Liver (tissue), 9 donors: ENCODE measurements around the gene CABYR. TPM values are rescaled to one million over a fixed set of nuclear protein-coding genes. Genes with fewer than 3 reads are reported as not detected.

Source experiments
- DNase-seq: peaks from one replicate; pipeline ENCODE4 v3.0.0-alpha.2; 2017; ENCODE audit warnings: low spot score
- H3K27ac ChIP-seq, 2 donors: one replicate each; pipeline ENCODE4 v1.7.0; 2013; ENCODE audit warnings: inconsistent platforms in 2 of 2, low read length in 2 of 2, control low read depth in 1 of 2, low read depth in 1 of 2, mild to moderate bottlenecking in 1 of 2
- H3K27me3 ChIP-seq, 4 donors: one replicate each; pipeline versions ENCODE4 v1.6.1 to v1.7.0; 2013; ENCODE audit warnings: low read length in 3 of 4, inconsistent platforms in 1 of 4, mild to moderate bottlenecking in 1 of 4, moderate library complexity in 1 of 4; ENCODE audit not compliant: control insufficient read depth in 4 of 4, insufficient read depth in 4 of 4
- H3K36me3 ChIP-seq, 4 donors: one replicate each; pipeline versions ENCODE4 v1.6.1 to v1.7.0; 2013; ENCODE audit warnings: low read length in 3 of 4, mild to moderate bottlenecking in 3 of 4, low read depth in 1 of 4, moderate library complexity in 1 of 4; ENCODE audit not compliant: control insufficient read depth in 4 of 4, insufficient read depth in 3 of 4
- H3K4me1 ChIP-seq, 4 donors: one replicate each; pipeline versions ENCODE4 v1.6.1 to v1.7.0; 2013; ENCODE audit warnings: low read length in 3 of 4, mild to moderate bottlenecking in 3 of 4, moderate library complexity in 1 of 4; ENCODE audit not compliant: control insufficient read depth in 4 of 4, insufficient read depth in 4 of 4
- H3K4me3 ChIP-seq, 3 donors: one replicate each; pipeline versions ENCODE4 v1.6.1 to v1.7.0; 2013; ENCODE audit warnings: low read length in 3 of 3, control low read depth in 1 of 3, low read depth in 1 of 3, mild to moderate bottlenecking in 1 of 3
- H3K9ac ChIP-seq, 2 donors: one replicate each; pipeline ENCODE4 v1.7.0; 2013; ENCODE audit warnings: low read length in 2 of 2, mild to moderate bottlenecking in 2 of 2, moderate library complexity in 2 of 2, control low read depth in 1 of 2, low read depth in 1 of 2
- H3K9me3 ChIP-seq, 4 donors: one replicate each; pipeline versions ENCODE4 v1.6.1 to v1.7.0; 2013; ENCODE audit warnings: low read length in 3 of 4; ENCODE audit not compliant: control insufficient read depth in 4 of 4
- ATF3 ChIP-seq: IDR thresholded peaks from 2 replicates; pipeline ENCODE4 v1.6.1; 2016; ENCODE audit warnings: antibody characterized with exemption
- CTCF ChIP-seq: fragments of 150-350 bp; IDR thresholded peaks from 2 replicates; pipeline ENCODE4 v1.5.1; 2017; ENCODE audit warnings: improper control_type of control experiment, low read depth, low read length; ENCODE audit not compliant: missing input control
- EGR1 ChIP-seq, 2 donors: IDR thresholded peaks; 2 replicates each; pipeline ENCODE4 v1.6.1; 2016 to 2018; ENCODE audit warnings: antibody characterized with exemption in 2 of 2, low read depth in 2 of 2
- FOXA1 ChIP-seq: IDR thresholded peaks from 2 replicates; pipeline ENCODE4 v1.6.1; 2016; ENCODE audit warnings: antibody characterized with exemption
- FOXA2 ChIP-seq: IDR thresholded peaks from 2 replicates; pipeline ENCODE4 v1.6.1; 2016; ENCODE audit warnings: antibody characterized with exemption
- GABPA ChIP-seq, 2 donors: IDR thresholded peaks in 1 of 2; conservative IDR thresholded peaks in 1 of 2; 2 replicates each; pipeline ENCODE4 v1.6.1; 2016; ENCODE audit warnings: antibody characterized with exemption in 2 of 2, mild to moderate bottlenecking in 1 of 2, moderate library complexity in 1 of 2
- MAX ChIP-seq: IDR thresholded peaks from 2 replicates; pipeline ENCODE4 v1.6.1; 2016; ENCODE audit warnings: antibody characterized with exemption
- NR2F2 ChIP-seq: IDR thresholded peaks from 2 replicates; pipeline ENCODE4 v1.6.1; 2016; ENCODE audit warnings: antibody characterized with exemption
- RAD21 ChIP-seq, 2 donors: IDR thresholded peaks; 2 replicates each; pipeline ENCODE4 v1.6.1; 2016; ENCODE audit warnings: antibody characterized with exemption in 2 of 2, mild to moderate bottlenecking in 2 of 2
- REST ChIP-seq: IDR thresholded peaks from 2 replicates; pipeline ENCODE4 v1.6.1; 2016; ENCODE audit warnings: antibody characterized with exemption, mild to moderate bottlenecking
- RXRA ChIP-seq, 2 donors: IDR thresholded peaks; 2 replicates each; pipeline ENCODE4 v1.6.1; 2017 to 2018; ENCODE audit warnings: antibody characterized with exemption in 2 of 2, mild to moderate bottlenecking in 1 of 2
- SP1 ChIP-seq: IDR thresholded peaks from 2 replicates; pipeline ENCODE4 v1.6.1; 2018; ENCODE audit warnings: antibody characterized with exemption, mild to moderate bottlenecking
- TAF1 ChIP-seq: conservative IDR thresholded peaks from 2 replicates; pipeline ENCODE4 v1.6.1; 2016; ENCODE audit warnings: antibody characterized with exemption, mild to moderate bottlenecking
- YY1 ChIP-seq: IDR thresholded peaks from 2 replicates; pipeline ENCODE4 v1.6.1; 2016; ENCODE audit warnings: antibody characterized with exemption, mild to moderate bottlenecking
- ZBTB33 ChIP-seq: IDR thresholded peaks from 2 replicates; pipeline ENCODE4 v1.6.1; 2016; ENCODE audit warnings: antibody characterized with exemption
- WGBS: extraction: QIAGEN DNeasy Blood & Tissue Kit; methylation state at CpG from one replicate; pipeline ENCODE4 v1.1.7; 2013; 5-methylcytosine and 5-hydroxymethylcytosine counted together
- polyA plus RNA-seq, 2 donors: library from polyadenylated mRNA; stranded (reverse) in 1 of 2; unstranded in 1 of 2; fragments of 200-250 nt in 1 of 2; fragments of >200 nt in 1 of 2; fragmentation: Nextera tagmentation in 1 of 2; extraction: Ambion mirVana in 1 of 2; gene quantifications; one replicate each; pipeline versions ENCODE4 v1.2.1 to v1.2.3, GENCODE V29; 2013 to 2015
- total RNA-seq, 2 donors: library from RNA; depleted of rRNA; stranded (reverse); fragments of >200 nt; gene quantifications; one replicate each; pipeline ENCODE4 v1.2.3, GENCODE V29; 2014
- donor health status: healthy.
- donor health status: healthy.
- donor health status: healthy.
- donor health status: healthy.
- donor health status: healthy.

CABYR gene
- under 1 TPM; 0.19 to 0.67 TPM for total RNA-seq
- polyA plus RNA-seq = under 1 TPM; 0.28 to 0.36 TPM

- Histone ChIP-seq H3K27me3 (no peaks in the 10 kb centered on the region), H3K36me3 (no peaks in the 10 kb centered on the region), H3K4me1 (peaks cover 0 to 20% (median 14%) of the 10 kb centered on the region in 4 donors), H3K9me3 (no peaks in the 10 kb centered on the region), H3K4me3 (peak within 1 kb of the TSS in 2 of 3 donors; percentile 13 to 57), H3K27ac (no peak within 1 kb of the TSS), H3K9ac (peak within 1 kb of the TSS in 1 of 2 donors; percentile 63)
- 7% methylated on average over 63 of the region's 63 CpGs for WGBS
- TF ChIP-seq ATF3 (no peak), FOXA2 (no peak), YY1 (peak; percentile 34), SP1 (peak; percentile 25), ZBTB33 (no peak), REST (no peak), RXRA (IDR thresholded peaks at IDR 0.05) (no peak), GABPA (IDR thresholded peaks at IDR 0.05 in 1 of 2, conservative IDR thresholded peaks at IDR 0.05 in 1 of 2) (no peak), RAD21 (IDR thresholded peaks at IDR 0.05) (peak in 1 of 2 donors; percentile 24), EGR1 (IDR thresholded peaks at IDR 0.05; ENCODE audit: low read depth in 2 of 2) (no peak)
- DNase-seq = peak; percentile 39
These were observed at the start of gene CABYR for GRCh38 chr18:24138789-24139616. Gene CABYR, plus strand, starts transcription at chr18:24139062. Its CDS starts 4,053 bp downstream, at chr18:24143115.

- no peaks in the 10 kb centered on the region for H3K9me3 ChIP-seq
- H3K4me1 ChIP-seq = peaks cover 0 to 15% (median 2%) of the 10 kb centered on the region in 4 donors
- H3K27ac ChIP-seq = peak overlapping the region in 1 of 2 donors; percentile 62
- H3K36me3 ChIP-seq = peaks cover 0 to 5% (median 0%) of the 10 kb centered on the region in 4 donors
- TF ChIP-seq NR2F2 = no peak
- no peak for TF ChIP-seq CTCF
- no peak for TF ChIP-seq FOXA1
- no peak for TF ChIP-seq TAF1
- no peak for TF ChIP-seq ZBTB33
- no peak for TF ChIP-seq GABPA (IDR thresholded peaks at IDR 0.05 in 1 of 2, conservative IDR thresholded peaks at IDR 0.05 in 1 of 2)
- TF ChIP-seq YY1 = no peak
- no peak for TF ChIP-seq FOXA2
- TF ChIP-seq MAX = no peak
- no peak for TF ChIP-seq EGR1 (IDR thresholded peaks at IDR 0.05; ENCODE audit: low read depth in 2 of 2)
- no peak for TF ChIP-seq RAD21 (IDR thresholded peaks at IDR 0.05)
- no peak for TF ChIP-seq RXRA (IDR thresholded peaks at IDR 0.05)
- no peak overlapping the region for H3K4me3 ChIP-seq
- DNase-seq = no peak
- H3K9ac ChIP-seq = no peak overlapping the region
- WGBS = 77% methylated on average over 4 of the region's 4 CpGs
- H3K27me3 ChIP-seq = no peaks in the 10 kb centered on the region
These were observed 49.8 kb upstream of the CABYR start for GRCh38 chr18:24089076-24089475.
